MV-4-11 (cell line): ENCODE measurements around the gene NR3C1.

Experiments
- DNase-seq: peaks from one replicate; lab custom pipeline; 2025; lab: John Stamatoyannopoulos, UW

Gene NR3C1

DNA sequence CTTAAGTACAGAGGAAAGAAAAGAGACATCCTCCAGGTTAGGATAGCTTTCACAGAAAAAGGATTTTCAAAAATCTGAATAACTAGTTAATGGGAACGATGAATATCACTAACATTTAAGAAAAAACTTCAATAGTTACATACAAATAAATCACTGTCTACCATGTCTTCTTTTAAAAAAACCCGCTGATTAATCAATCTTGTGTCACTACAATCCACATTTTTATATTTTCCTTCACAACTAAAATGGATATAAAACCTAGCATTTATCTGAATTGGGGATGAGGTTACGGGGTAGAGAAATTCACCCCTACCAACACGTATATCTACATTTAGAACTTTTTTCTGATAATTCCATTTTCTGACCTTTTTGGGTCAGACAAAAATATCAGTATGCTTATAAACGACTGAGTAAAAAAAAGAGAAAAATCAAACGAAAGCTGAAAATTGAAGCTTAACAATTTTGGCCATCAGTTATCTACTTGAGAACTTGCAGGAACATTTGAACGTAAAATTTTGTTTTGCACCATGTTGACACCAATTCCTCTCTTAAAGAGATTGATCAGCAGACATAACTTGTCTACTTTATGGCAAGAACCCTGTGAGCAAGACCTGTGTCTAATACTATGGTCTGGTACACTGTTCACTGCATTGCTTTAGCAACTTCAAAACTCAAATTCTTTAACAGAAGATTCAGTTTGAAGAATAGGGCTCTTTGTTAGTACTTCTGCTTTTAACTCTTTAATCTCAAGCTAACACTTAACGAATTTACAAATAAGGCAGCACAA, 4.8 kb downstream of the NR3C1 start:
- no peak for DNase-seq

DNA sequence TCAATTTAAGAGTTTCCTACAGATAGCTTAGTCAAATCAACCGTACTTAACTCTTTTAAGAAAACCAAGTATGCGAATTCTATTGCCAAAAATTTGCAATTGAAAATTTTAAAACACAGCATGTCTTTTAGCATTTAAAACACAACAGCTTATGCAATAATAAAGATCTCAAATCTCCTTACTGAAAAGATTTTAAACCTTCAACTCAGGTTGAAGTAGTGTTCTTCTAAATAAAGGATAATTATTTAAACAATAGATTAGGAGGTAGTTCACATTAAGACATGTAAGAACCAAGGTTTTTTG, 5.5 kb downstream of the NR3C1 start:
- DNase-seq, result no peak

DNA sequence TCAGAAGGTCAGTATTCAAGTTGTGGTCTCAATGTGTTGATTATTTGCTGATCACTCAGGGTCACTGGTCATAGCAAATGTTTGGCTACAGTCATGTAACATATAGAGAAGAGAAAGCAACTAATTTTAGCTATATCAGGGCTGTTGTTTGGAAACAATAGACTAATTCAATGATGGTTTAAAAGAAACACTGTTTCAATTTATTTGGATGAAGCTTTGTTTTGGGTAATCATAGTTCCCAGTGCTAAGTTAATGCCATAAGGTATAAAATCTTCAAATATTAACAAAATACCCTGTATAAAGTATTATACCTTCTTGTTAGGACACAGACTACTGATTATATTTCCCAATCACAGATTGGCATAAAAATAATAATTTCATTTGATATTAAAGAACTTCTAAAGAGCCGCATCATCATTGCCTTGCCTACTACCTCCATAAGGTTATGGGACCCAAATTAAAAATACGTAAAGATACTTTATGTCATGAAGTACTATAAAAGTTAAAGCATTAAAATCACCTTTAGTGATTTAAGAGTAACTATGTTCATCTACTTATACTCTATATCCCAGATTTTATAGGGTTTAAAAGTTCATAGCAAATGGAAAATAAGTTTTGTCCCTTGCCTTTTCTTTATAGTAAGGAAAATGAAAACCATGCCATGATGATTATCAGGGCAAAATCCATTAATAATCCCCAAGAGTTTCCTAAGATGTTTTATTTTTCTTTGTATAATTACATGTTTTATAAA, 6.0 kb downstream of the NR3C1 start:
- DNase-seq, result no peak

- no peak for DNase-seq
Measured at GRCh38 chr5:143396353-143396940, 7.0 kb downstream of the NR3C1 start.

- no peak for DNase-seq
Measured at GRCh38 chr5:143395638-143396352, 7.7 kb downstream of the NR3C1 start.

DNA sequence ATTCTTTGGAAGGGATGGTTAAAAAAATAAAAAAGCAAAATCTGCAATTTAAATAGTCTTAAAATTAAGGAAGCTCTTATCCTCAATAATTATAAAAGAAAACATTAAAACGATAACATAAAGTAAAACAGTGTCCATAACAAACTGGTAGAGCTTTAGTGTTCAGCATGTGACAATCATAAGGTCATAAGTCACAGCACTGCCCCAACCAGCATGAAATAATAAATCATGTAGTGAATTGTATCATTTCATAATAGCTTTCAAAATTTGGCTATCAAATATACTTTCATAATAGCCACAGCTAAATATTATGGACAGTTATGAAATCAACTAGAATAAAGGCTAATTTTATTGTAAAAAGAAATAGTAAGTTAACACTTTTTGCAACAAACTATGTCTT, 10.0 kb downstream of the NR3C1 start:
- DNase-seq, result no peak

GRCh38 chr5:143390941-143391340, 12.5 kb downstream of the NR3C1 start:
- DNase-seq, result no peak

DNA sequence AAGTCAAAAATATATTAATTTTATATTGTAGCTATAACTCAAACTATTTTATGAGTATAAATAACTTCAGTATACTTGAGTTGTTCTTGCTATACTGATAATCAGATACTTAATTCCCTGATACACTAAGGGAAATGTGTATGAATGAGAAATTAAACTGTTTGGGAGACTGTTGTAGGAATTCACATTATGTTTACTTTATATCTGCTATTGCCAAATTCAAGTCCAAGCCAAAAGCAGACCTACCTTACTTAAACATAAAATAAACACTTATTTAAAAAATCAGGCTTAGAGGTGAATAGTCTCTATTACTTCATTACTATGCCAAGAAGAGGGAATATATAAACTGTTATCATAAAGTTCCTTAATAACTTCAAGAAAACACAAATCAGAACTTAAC, 13.2 kb downstream of the NR3C1 start:
- no peak for DNase-seq

- DNase-seq, result peak; percentile 84
Measured at GRCh38 chr5:143386725-143387124, 16.8 kb downstream of the NR3C1 start.

DNA sequence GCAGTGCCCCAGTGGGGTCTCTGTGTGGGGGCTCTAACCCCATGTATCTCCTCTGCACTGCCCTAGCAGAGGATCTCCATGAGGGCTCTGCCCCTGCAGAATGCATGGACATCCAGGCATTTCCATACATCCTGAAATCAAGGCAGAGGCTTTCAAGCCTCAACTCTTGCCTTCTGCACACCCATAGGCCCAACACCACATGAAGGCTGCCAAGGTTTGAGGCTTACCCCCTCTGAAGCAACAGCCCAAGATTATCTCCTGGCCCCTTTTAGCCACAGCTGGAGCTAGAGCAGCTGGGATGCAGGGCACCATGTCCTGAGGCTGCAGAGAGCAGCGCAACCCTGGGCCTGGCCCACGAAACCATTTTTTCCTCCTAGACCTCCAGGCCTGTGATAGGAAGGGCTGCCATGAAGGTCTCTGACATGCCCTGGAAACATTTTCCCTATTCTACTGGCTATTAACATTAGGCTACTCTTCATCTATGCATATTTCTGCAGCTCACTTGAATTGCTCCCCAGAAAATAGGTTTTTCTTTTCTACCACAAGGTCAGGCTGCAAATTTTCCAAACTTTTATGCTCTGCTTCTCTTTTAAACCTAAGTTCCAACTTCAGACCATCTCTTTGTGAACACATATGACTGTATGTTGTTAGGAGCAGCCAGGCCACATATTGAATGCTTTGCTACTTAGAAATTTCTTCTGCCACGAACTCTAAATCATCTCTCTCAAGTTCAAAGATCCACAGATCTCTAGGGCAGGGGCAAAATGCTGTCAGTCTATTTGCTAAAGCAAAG, 18.4 kb downstream of the NR3C1 start:
- DNase-seq, result no peak

GRCh38 chr5:143383988-143384387, 19.5 kb downstream of the NR3C1 start:
- DNase-seq, result peak; percentile 55

DNA sequence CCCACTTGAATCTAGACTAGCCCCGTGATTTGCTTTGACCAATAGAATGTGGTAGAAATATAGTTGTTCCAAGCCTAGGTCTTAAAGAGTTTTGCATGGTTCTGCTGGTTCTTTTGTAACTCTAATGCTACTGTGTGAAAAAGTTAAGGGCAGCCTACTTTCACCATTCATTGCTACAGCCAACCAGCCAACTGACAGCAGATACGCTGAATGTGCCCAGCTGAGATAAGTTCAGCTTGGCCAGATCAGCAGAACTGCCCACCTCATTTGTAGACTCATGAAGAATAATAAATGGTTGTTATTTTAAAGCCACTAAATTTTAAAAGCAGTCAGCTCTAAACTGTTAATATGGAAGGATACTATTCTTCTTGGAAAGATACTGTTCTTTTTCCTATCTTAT, 23.9 kb downstream of the NR3C1 start:
- DNase-seq, result no peak

DNA sequence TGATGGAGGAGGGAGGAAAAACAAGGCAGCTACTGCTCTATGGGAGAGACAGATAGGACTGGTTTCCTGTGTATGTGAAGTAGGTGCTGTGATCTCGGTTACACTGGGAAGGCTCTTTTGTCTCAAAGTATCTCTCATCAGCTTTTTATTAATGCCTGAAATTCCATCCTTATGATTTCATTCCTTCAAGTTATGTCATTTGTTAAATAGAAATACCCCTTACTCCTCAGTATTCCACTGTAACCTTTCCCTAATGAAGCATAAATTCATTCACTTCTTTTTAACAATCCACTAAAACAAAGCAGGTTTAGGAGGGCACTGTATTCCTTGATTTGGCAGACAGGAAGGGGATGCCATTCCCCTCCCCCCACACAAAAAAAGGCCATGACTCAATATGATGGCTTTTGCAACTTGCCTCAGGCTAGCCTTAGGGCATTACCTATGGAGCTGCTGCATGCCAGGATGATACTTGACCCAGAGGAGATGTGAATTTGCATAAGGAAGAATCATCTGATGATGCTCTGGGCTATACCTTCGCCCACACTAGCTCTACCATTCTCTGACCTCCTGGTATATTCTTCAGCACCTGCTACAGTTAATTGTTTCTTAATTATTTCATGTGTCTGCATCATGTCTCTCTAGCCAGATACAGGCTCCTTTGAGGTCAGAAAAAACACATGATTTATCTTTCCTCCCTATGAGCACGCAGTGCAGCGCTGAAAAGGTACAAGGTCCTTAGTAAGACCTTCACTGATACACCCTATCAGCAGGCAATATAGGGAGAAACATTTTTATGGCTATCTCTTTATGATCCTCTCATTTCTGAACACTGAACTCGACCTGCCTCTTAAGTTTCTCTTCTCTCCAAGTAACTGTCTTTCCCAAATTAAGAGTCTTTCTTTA, 26.3 kb downstream of the NR3C1 start:
- DNase-seq, result no peak

DNA sequence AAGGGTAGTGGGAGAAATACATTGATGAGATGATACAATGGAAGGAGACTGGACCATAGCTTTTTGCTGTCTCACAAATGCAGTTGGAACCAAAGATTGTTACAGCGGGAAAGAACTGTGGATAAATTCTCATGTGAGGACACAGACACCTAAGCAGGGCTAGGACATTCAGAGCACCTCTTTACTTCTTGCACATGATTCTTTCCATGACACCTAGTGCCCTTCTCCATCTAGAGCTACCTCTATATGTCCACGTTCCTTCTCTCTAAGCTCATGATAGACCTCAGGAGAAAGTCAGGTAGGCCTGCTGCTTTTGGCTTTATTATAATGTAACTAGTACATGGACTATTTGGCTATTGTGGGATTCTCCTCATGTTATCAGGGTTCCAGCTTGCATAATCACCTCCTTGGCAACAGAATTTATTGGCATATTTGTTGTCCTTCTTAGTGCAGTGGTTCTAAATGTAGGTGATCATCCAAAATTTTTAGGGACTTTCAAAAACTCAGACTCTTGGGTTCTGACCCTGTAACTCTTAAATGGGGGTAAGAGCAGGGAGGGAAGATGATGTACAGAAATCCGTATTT, 27.2 kb downstream of the NR3C1 start:
- no peak for DNase-seq

DNA sequence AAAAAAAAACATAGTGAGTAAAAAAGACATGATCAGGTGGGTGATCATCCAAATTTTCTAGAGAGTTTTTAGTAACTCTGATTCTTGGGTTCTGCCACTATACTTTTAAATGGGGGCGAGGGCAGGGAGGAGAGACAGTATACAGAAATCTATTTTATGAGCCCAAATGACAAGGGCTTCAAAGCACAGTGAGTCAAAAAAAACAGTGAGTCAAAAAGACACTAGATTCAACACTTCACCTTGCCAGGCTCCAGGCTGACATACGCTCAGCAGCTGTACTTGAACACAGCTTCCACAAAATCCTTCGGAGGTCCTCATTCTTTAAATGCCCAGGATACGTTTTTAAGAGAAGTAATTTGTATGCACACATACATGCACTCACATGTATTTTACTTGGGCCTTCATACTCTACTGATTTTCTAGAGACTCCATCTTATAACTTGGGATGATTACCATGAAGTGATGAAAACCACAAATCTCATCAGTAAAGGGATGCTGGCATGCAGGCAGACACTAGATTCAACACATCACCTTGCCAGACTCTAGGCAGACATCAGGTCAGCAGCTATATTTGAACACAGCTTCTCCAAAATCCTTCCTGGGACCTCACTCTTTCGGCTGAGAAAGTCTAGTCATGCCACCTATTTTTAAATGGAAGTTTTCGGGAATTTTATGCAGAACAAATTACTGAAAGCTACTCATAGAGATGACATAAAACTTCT, 28.8 kb downstream of the NR3C1 start:
- no peak for DNase-seq

GRCh38 chr5:143373076-143373475, 30.4 kb downstream of the NR3C1 start:
- DNase-seq, result no peak

DNA sequence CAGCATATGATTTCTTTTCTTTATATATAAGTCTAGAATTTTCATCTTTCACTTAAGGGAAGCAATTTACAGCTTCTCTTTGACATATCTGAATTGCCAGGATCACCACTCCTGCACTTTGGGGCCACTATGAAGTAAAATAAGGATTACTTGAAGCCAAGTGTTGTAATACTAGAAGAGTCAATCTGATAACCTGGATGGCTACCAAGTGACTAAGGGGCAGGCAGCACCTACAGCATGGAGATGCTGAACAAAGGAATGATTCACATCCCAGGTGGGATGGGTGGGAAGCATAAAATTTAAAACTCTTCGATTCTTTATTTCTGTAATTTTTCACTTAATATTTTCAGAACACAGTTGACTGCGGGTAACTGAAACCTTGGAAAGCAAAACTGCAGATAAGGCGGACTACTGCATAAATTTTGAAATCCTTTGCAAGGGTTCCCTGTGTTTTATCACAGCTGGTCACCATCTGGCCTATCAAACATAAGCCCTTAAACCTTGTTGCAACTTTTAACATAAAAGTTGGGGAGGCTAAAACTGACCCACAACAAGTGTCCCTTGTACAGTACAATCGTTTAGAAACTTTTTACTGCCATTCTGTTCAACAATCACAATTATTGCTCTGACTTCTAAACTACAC, 31.2 kb downstream of the NR3C1 start:
- no peak for DNase-seq

DNA sequence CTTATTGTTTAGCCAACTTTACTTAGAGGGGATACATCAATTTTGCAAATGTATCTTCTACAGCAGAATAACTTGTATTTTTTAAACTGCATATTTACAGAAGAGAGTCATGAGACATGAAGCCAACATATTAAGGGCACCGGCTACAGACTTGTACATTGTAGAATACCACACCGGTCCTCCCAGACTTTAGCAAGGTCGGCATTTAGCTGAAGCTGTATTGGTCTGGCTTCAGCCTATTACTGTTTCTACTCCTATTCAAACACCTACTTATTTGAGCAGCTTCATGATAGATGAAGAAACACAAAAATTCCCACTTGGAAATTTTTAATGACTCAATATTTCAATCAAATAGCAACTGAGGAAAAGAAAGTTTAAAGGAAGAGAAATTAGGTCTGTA, 33.0 kb downstream of the NR3C1 start:
- DNase-seq, result no peak

DNA sequence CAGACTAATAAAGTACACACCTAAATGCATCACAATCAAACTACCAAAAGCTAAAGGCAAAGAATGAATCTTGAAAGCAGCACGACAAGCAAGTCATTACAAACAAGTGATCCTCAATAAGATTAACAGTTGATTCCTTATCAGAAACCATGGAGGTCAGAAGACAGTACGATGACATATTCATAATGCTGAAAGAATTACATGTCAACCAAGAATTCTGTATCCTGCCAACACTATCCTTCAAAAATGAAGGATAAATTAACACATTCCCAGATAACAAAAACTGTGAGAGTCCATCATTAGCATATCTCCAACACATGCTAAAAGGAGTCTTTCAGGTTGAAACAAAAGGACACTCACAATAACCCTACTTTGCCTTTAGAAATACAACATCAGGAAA, 39.4 kb downstream of the NR3C1 start:
- DNase-seq, result no peak
